ENCODE measurements around the gene IGIP. TPM values are rescaled to one million over a fixed set of nuclear protein-coding genes. Genes with fewer than 3 reads are reported as not detected.
"Not testable (repeated sequence)": the region's sequence is repeated elsewhere in the genome, so short reads cannot be mapped to it uniquely, and the experiment has no call there.

Gene IGIP
- total and polyA plus RNA-seq, 10 donors: 4.7 to 20.4 (median 11.2) TPM

- 71 to 80% (median 73%) methylated on average over 18 to 23 of the region's 23 CpGs for WGBS, 5 donors
- Histone ChIP-seq H3K27ac (no peak overlapping the region), H3K9me3 (no peaks in the 10 kb centered on the region), H3K4me1 (peaks cover 0 to 30% (median 9%) of the 10 kb centered on the region in 6 donors), H3K36me3 (no peaks in the 10 kb centered on the region), H3K4me3 (no peak overlapping the region), H3K27me3 (replicated peaks in 1 of 7) (no peaks in the 10 kb centered on the region)
- intact Hi-C loops (cut with DNase I; ENCODE audit: low total_unique reads): no loop called here
- TF ChIP-seq, protein P1, sequence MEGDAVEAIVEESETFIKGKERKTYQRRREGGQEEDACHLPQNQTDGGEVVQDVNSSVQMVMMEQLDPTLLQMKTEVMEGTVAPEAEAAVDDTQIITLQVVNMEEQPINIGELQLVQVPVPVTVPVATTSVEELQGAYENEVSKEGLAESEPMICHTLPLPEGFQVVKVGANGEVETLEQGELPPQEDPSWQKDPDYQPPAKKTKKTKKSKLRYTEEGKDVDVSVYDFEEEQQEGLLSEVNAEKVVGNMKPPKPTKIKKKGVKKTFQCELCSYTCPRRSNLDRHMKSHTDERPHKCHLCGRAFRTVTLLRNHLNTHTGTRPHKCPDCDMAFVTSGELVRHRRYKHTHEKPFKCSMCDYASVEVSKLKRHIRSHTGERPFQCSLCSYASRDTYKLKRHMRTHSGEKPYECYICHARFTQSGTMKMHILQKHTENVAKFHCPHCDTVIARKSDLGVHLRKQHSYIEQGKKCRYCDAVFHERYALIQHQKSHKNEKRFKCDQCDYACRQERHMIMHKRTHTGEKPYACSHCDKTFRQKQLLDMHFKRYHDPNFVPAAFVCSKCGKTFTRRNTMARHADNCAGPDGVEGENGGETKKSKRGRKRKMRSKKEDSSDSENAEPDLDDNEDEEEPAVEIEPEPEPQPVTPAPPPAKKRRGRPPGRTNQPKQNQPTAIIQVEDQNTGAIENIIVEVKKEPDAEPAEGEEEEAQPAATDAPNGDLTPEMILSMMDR (IDR thresholded peaks at IDR 0.05 in 8 of 11, conservative IDR thresholded peaks at IDR 0.05 in 3 of 11): no peak
- TF ChIP-seq POLR2AphosphoS5 (IDR thresholded peaks at IDR 0.05) (no peak), POLR2A (IDR thresholded peaks at IDR 0.05) (no peak)
- DNase-seq: no peak
These were observed 26.6 kb downstream of the IGIP start for GRCh38 chr5:140152022-140152999.

DNA sequence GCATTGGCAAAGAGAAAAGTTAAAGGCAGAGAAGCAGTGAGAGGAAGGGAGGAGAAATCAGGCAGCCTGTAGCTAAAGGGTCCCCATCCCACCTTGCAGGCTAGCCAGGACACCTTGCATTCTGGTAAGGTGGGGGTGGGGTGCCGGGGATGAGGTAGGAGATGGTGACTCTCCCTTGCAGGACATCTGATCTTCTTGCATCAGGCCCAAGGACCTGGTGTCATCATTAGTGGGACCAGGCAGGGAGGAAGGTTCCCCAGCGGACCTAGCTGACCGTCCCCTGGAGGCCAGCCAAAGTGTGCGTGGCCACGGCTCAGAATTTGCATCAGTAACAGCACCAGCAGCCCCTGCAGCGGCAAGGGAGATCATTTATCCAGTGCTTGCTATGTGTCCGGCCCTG lies 27.5 kb downstream of the IGIP start:
- Histone ChIP-seq H3K4me3 (no peak overlapping the region), H3K36me3 (no peaks in the 10 kb centered on the region), H3K9me3 (no peaks in the 10 kb centered on the region), H3K27me3 (replicated peaks in 1 of 7) (no peaks in the 10 kb centered on the region), H3K27ac (no peak overlapping the region), H3K4me1 (peaks cover 0 to 34% (median 13%) of the 10 kb centered on the region in 6 donors)
- 59 to 72% (median 65%) methylated on average over 6 to 7 of the region's 7 CpGs for WGBS, 5 donors
- no peak for DNase-seq
- intact Hi-C loops (cut with DNase I; ENCODE audit: low total_unique reads): no loop called here
- no peak for TF ChIP-seq POLR2A (IDR thresholded peaks at IDR 0.05)
- no peak for TF ChIP-seq POLR2AphosphoS5 (IDR thresholded peaks at IDR 0.05)
- TF ChIP-seq, protein P1 (IDR thresholded peaks at IDR 0.05 in 8 of 11, conservative IDR thresholded peaks at IDR 0.05 in 3 of 11): no peak

- H3K4me3 ChIP-seq: no peak overlapping the region
- no peaks in the 10 kb centered on the region for H3K36me3 ChIP-seq
- H3K9me3 ChIP-seq: no peaks in the 10 kb centered on the region
- peaks cover 0 to 34% (median 13%) of the 10 kb centered on the region in 6 donors for H3K4me1 ChIP-seq
- no peaks in the 10 kb centered on the region for H3K27me3 ChIP-seq (replicated peaks in 1 of 7)
- TF ChIP-seq POLR2AphosphoS5 (IDR thresholded peaks at IDR 0.05) (no peak), POLR2A (IDR thresholded peaks at IDR 0.05) (no peak)
- TF ChIP-seq, protein P1 (IDR thresholded peaks at IDR 0.05 in 8 of 11, conservative IDR thresholded peaks at IDR 0.05 in 3 of 11): no peak
- WGBS, 5 donors: 75 to 83% (median 82%) methylated on average over 7 to 8 of the region's 8 CpGs
- no peak for DNase-seq
- intact Hi-C loops (cut with DNase I; ENCODE audit: low total_unique reads): no loop called here
- H3K27ac ChIP-seq: no peak overlapping the region
These were observed 28.2 kb downstream of the IGIP start for GRCh38 chr5:140153905-140154304.

GRCh38 chr5:140154710-140155381 lies 29.1 kb downstream of the IGIP start:
- H3K27ac ChIP-seq; H3K27me3 ChIP-seq (replicated peaks in 1 of 7); intact Hi-C loops (cut with DNase I; ENCODE audit: low total_unique reads); H3K36me3 ChIP-seq; H3K4me3 ChIP-seq; H3K9me3 ChIP-seq; DNase-seq: not testable (repeated sequence)
- 89 to 93% (median 91%) methylated on average over 21 of the region's 21 CpGs for WGBS, 5 donors
- peaks cover 0 to 34% (median 13%) of the 10 kb centered on the region in 6 donors for H3K4me1 ChIP-seq

Measured in spleen (tissue), 11 donors.